Measurements from ENCODE around the gene SKAP1.
"Not testable (repeated sequence)": the region's sequence is repeated elsewhere in the genome, so short reads cannot be mapped to it uniquely, and the experiment has no call there.

Gene SKAP1

DNA sequence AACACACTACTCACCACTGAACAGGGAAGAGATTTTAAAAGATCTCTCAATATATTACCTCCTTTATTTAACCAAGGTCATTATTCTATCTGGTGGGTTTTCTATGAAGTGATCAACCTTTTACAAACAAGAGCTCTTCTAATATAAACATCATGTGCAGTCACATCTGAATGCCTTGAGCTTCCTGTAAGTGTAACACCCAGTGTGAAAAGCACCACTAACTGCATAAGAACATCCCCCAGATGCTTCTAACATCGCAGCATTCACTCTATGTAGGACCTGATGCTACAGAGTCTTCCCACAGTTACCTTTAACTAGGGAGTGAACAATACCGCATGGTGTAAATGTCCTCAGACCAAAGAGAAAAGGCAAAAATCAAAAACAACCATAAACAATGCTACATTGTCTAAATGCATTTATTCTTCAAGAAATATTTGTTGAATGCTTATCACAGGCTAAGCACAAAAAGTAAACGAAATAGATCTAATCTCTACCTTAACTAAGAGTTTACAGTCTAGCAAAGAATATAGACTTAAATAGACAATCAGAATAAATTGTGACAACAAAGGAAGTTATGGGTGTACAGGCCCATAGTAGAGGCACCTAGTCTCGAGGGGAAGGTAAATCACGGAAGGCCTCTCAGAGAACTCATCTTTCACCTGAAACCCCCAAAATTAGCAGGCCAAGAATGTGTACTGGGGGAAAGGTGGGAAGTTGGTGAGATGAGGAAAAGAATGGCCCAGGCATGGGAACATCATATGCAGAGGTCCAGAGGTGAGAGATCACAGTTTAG, 16.2 kb downstream of the SKAP1 start:
- ATAC-seq, result no peak
- no peak for TF ChIP-seq ZNF8 (CRISPR knock-in tag; IDR thresholded peaks at IDR 0.05)
- no peak for TF ChIP-seq ZC3H10 (CRISPR knock-in tag; IDR thresholded peaks at IDR 0.05)
- no peak for TF ChIP-seq SNAI2 (CRISPR knock-in tag; IDR thresholded peaks at IDR 0.05)
- no peak for TF ChIP-seq BACH2 (CRISPR knock-in tag; IDR thresholded peaks at IDR 0.05; ENCODE audit: borderline replicate concordance)
- no peak for TF ChIP-seq ZFP3 (CRISPR knock-in tag; IDR thresholded peaks at IDR 0.05)

DNA sequence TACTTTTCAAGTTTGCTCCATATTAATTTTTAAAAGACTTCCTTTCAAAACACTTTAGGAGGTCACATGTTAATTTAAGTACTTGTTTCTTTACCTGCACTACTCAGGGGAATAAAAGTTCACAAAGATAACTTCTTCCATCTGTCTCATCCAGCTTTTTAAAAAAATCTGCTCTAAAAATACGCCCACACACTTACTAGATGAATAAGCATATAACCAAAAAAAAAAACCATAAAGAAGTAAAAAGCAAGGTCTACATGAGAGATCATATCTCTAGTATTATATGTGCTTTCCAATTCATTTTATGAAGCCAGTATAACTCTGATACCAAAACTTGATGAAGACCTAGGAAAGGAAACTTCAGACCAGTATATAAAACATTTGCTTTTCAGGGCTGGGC, 17.2 kb downstream of the SKAP1 start:
- TF ChIP-seq, protein P1, sequence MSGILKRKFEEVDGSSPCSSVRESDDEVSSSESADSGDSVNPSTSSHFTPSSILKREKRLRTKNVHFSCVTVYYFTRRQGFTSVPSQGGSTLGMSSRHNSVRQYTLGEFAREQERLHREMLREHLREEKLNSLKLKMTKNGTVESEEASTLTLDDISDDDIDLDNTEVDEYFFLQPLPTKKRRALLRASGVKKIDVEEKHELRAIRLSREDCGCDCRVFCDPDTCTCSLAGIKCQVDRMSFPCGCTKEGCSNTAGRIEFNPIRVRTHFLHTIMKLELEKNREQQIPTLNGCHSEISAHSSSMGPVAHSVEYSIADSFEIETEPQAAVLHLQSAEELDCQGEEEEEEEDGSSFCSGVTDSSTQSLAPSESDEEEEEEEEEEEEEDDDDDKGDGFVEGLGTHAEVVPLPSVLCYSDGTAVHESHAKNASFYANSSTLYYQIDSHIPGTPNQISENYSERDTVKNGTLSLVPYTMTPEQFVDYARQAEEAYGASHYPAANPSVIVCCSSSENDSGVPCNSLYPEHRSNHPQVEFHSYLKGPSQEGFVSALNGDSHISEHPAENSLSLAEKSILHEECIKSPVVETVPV (CRISPR knock-in tag; IDR thresholded peaks at IDR 0.05), result no peak
- TF ChIP-seq, protein P2, sequence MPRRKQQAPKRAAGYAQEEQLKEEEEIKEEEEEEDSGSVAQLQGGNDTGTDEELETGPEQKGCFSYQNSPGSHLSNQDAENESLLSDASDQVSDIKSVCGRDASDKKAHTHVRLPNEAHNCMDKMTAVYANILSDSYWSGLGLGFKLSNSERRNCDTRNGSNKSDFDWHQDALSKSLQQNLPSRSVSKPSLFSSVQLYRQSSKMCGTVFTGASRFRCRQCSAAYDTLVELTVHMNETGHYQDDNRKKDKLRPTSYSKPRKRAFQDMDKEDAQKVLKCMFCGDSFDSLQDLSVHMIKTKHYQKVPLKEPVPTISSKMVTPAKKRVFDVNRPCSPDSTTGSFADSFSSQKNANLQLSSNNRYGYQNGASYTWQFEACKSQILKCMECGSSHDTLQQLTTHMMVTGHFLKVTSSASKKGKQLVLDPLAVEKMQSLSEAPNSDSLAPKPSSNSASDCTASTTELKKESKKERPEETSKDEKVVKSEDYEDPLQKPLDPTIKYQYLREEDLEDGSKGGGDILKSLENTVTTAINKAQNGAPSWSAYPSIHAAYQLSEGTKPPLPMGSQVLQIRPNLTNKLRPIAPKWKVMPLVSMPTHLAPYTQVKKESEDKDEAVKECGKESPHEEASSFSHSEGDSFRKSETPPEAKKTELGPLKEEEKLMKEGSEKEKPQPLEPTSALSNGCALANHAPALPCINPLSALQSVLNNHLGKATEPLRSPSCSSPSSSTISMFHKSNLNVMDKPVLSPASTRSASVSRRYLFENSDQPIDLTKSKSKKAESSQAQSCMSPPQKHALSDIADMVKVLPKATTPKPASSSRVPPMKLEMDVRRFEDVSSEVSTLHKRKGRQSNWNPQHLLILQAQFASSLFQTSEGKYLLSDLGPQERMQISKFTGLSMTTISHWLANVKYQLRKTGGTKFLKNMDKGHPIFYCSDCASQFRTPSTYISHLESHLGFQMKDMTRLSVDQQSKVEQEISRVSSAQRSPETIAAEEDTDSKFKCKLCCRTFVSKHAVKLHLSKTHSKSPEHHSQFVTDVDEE (CRISPR knock-in tag; IDR thresholded peaks at IDR 0.05), result no peak
- no peak for ATAC-seq

DNA sequence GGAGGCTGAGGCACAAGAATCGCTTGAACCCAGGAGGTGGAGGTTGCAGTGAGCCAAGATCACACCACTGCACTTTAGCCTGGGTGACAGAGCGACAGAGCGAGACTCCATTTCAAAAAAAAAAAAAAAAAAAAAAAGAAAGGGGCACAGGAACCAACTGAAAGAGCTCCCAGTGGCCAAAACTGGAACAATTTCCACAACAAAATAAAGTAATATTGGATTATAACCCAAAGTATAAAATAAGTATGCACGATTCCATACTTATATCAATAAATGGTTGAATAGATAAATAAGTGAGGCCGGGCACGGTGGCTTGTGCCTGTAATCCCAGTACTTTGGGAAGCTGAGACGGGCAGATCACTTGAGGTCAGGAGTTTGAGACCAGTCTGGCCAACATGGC, 19.2 kb downstream of the SKAP1 start:
- ATAC-seq, result not testable (repeated sequence)

DNA sequence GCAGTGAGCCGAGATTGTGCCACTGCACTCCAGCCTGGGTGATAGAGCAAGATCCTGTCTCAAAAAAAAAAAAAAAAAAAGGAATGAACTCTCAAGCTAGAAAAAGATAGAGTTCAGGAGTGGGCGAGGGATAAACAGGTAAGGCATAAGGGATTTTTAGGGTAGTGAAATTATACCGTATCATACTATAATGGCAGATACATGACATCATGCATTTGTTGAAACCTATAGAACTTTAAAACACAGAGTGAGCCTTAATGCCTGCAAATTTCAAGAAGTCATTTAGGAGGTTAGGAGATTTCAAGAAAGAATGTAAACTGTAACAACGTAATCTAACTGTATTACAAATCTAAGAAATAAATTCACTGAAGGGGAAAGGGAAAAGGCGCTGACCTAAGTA, 20.4 kb downstream of the SKAP1 start:
- TF ChIP-seq TCF4 (CRISPR knock-in tag; IDR thresholded peaks at IDR 0.05; ENCODE audit: borderline replicate concordance) (no peak), ZFP3 (CRISPR knock-in tag; IDR thresholded peaks at IDR 0.05) (no peak), TOX (CRISPR knock-in tag; IDR thresholded peaks at IDR 0.05; ENCODE audit: borderline replicate concordance) (no peak), ARNTL (CRISPR knock-in tag; IDR thresholded peaks at IDR 0.05; ENCODE audit: borderline replicate concordance, low read depth) (no peak)
- TF ChIP-seq, protein P3, sequence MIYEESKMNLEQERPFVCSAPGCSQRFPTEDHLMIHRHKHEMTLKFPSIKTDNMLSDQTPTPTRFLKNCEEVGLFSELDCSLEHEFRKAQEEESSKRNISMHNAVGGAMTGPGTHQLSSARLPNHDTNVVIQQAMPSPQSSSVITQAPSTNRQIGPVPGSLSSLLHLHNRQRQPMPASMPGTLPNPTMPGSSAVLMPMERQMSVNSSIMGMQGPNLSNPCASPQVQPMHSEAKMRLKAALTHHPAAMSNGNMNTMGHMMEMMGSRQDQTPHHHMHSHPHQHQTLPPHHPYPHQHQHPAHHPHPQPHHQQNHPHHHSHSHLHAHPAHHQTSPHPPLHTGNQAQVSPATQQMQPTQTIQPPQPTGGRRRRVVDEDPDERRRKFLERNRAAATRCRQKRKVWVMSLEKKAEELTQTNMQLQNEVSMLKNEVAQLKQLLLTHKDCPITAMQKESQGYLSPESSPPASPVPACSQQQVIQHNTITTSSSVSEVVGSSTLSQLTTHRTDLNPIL (CRISPR knock-in tag; IDR thresholded peaks at IDR 0.05; ENCODE audit: low read depth), result no peak
- no peak for ATAC-seq

DNA sequence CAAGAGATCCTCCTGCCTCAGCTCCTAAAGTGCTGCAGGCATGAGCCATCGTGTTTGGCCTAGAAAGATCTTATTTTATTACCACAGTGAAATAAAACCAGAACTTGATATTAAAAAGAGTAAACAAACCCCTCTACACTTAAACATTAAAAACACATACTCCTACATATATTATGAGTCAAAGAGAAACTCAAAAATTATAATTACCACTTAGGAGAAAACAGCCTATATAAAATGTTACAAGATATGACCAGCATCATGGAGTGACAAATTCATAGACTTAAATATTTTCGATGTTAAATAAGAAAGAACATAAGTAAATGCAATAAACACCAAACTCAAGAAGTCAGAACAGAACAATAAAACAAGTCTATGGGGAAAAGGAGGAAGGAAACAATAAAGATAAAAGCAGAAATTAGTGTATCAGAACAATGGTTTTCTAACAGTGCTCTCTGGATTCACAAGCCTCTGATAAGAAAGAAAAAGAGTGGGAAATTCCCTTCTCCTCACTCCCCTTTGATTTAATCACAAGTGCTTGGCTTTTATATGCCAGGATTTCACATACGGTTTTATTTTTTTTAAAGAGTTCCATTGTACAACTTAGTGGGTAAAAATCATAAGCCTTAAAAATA, 23.0 kb downstream of the SKAP1 start:
- ATAC-seq, result no peak
- TF ChIP-seq ARNTL (CRISPR knock-in tag; IDR thresholded peaks at IDR 0.05; ENCODE audit: borderline replicate concordance, low read depth) (no peak), ISL1 (CRISPR knock-in tag; IDR thresholded peaks at IDR 0.05) (no peak), ZFP30 (CRISPR knock-in tag; IDR thresholded peaks at IDR 0.05) (no peak), ZFP3 (CRISPR knock-in tag; IDR thresholded peaks at IDR 0.05) (no peak), ZNF565 (CRISPR knock-in tag; conservative IDR thresholded peaks at IDR 0.05; ENCODE audit: low read depth) (no peak), CSDC2 (CRISPR knock-in tag; IDR thresholded peaks at IDR 0.05) (no peak), TCF4 (CRISPR knock-in tag; IDR thresholded peaks at IDR 0.05; ENCODE audit: borderline replicate concordance) (no peak), RARB (CRISPR knock-in tag; IDR thresholded peaks at IDR 0.05) (no peak), SNAI2 (CRISPR knock-in tag; IDR thresholded peaks at IDR 0.05) (no peak), BACH2 (CRISPR knock-in tag; IDR thresholded peaks at IDR 0.05; ENCODE audit: borderline replicate concordance) (no peak)
- TF ChIP-seq, protein P3 (CRISPR knock-in tag; IDR thresholded peaks at IDR 0.05; ENCODE audit: low read depth), result no peak
- TF ChIP-seq, protein P1 (CRISPR knock-in tag; IDR thresholded peaks at IDR 0.05), result no peak
- TF ChIP-seq, protein P4, sequence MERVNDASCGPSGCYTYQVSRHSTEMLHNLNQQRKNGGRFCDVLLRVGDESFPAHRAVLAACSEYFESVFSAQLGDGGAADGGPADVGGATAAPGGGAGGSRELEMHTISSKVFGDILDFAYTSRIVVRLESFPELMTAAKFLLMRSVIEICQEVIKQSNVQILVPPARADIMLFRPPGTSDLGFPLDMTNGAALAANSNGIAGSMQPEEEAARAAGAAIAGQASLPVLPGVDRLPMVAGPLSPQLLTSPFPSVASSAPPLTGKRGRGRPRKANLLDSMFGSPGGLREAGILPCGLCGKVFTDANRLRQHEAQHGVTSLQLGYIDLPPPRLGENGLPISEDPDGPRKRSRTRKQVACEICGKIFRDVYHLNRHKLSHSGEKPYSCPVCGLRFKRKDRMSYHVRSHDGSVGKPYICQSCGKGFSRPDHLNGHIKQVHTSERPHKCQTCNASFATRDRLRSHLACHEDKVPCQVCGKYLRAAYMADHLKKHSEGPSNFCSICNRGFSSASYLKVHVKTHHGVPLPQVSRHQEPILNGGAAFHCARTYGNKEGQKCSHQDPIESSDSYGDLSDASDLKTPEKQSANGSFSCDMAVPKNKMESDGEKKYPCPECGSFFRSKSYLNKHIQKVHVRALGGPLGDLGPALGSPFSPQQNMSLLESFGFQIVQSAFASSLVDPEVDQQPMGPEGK (CRISPR knock-in tag; IDR thresholded peaks at IDR 0.05; ENCODE audit: borderline replicate concordance), result no peak
- TF ChIP-seq, protein P2 (CRISPR knock-in tag; IDR thresholded peaks at IDR 0.05), result no peak

Data from SK-N-SH treated with all-trans-retinoic acid at 6 μM for 48 hours (cell line).